ENCODE measurements around the gene LSP1.

DNA sequence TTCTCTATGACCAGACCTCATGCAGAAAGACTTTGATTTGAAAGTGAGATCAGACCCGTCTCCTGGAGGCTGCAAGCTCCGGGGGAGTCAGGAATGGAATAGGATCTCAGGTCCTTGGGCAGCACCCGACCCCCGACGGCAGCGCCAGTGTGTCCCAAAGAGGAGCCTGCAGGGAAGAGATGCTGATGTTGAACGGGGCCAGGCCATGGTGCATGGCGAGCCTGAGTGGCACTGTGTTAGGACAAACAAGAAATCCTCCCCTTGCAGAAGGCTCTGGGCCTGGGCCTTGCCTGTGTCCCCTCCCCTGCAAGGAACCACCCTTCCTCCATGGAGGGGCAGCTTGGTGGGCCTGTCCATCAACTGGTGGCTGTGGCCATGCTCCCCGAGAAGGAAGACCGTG is 38.2 kb upstream of the LSP1 start:
- TF ChIP-seq, protein P1, sequence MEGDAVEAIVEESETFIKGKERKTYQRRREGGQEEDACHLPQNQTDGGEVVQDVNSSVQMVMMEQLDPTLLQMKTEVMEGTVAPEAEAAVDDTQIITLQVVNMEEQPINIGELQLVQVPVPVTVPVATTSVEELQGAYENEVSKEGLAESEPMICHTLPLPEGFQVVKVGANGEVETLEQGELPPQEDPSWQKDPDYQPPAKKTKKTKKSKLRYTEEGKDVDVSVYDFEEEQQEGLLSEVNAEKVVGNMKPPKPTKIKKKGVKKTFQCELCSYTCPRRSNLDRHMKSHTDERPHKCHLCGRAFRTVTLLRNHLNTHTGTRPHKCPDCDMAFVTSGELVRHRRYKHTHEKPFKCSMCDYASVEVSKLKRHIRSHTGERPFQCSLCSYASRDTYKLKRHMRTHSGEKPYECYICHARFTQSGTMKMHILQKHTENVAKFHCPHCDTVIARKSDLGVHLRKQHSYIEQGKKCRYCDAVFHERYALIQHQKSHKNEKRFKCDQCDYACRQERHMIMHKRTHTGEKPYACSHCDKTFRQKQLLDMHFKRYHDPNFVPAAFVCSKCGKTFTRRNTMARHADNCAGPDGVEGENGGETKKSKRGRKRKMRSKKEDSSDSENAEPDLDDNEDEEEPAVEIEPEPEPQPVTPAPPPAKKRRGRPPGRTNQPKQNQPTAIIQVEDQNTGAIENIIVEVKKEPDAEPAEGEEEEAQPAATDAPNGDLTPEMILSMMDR (IDR thresholded peaks at IDR 0.05; ENCODE audit: poor library complexity): no peak
- no peak for TF ChIP-seq EZH2 (IDR thresholded peaks at IDR 0.05; ENCODE audit: borderline replicate concordance)
- TF ChIP-seq EZH2phosphoT487 (IDR thresholded peaks at IDR 0.05; ENCODE audit: low read depth, severe bottlenecking, unreplicated experiment): no peak
